Astrocyte of the spinal cord (primary cell): ENCODE data around the gene C15orf39.
"Not testable (repeated sequence)": the region's sequence is repeated elsewhere in the genome, so short reads cannot be mapped to it uniquely, and the experiment has no call there.

Source experiments
- DNase-seq: peaks from one replicate; pipeline ENCODE4 v3.0.0; 2011; ENCODE audit warnings: low read depth, low spot score
- H3K4me3 ChIP-seq: 2 replicates; pipeline ENCODE4 v1.5.1; 2011; ENCODE audit warnings: low read depth, mild to moderate bottlenecking, low read length, moderate library complexity
- CTCF ChIP-seq: IDR thresholded peaks from 2 replicates; pipeline ENCODE4 v1.5.1; 2012; ENCODE audit warnings: low read depth, mild to moderate bottlenecking, low read length, inconsistent platforms
- in situ Hi-C: cut with HindIII; loops from 2 replicates; pipeline ENCODE4 v1.10.0; 2017; ENCODE audit warnings: low sequenced_read_pairs

Gene C15orf39

DNA sequence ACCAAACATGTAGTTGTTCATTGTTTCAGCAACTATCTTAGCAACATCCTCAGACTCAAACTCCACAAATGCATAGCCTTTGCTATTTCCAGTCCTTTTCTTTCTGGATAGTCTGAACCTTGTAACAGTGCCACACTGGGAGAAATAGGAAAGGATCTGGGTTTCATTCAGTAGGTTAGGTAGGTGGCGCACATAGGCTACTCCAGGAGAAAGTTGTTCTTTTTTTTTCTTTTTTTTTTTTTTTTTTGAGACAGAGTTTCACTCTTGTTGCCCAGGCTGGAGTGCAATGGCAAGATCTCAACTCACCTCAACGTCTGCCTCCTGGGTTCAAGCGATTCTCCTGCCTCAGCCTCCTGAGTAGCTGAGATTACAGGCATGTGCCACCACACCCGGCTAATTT is 50.6 kb downstream of the C15orf39 start:
- H3K4me3 ChIP-seq, in situ Hi-C loops, DNase-seq: not testable (repeated sequence)
- TF ChIP-seq CTCF, result peak; percentile 19

DNA sequence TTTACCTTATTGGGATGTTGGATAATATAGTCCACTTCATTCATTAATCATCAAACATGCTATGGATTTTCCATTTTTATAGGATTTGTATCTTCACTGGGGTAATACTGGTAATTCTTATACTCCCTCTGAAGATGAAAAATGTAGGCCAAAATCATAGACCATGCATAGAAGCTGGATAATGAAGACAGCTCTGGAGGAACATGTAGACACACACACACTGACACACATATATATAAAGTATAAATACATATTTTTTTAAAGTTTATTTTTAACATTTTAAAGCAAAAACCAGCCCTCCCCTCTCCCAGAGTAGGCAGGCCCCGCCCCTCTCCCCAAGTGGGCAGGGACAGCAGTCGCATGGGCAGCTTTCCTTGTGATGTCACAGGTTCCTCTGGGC is 56.4 kb downstream of the C15orf39 start, which contains the start of gene GOLGA6C:
TSS of gene GOLGA6C (plus strand) at position 301 of the 400 bp plus-strand sequence. CDS start 265 bp downstream, outside the sequence.
- DNase-seq, H3K4me3 ChIP-seq, in situ Hi-C loops: not testable (repeated sequence)

DNA sequence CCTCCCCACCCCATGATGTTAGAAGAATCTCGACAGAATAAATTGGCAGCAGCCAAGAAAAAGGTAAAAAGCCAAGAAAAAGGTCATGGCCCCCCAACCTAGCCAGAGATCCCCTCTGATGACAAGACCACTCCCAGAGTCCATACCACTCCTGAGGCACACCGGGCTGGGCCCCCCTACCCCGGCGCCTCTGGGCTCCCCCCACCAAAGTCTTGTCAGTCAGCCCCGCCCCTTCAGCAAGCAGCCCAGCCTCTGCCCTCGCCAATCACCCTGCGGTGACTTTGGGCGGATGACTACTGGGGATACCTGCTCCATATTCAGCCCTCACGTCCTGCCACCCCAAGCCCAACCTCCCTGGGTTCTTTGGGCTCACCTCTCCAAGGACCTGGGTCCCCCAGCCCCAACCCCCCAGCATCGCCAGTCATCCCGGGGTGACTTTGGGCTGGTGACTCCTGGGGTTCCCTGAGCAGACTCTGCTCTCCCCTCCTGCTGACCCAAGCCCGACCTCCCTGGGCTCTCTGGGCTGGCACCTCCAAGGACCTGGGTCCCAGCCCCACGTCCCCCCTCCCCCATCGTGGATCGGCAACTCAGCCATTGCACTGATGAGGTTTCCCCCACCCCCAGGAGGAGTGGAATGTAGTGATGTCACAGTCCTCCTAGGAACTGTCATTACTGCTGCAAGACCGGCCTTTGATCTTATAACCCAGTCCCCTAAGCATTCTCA is 57.1 kb downstream of the C15orf39 start:
- DNase-seq, H3K4me3 ChIP-seq, in situ Hi-C loops: not testable (repeated sequence)

- H3K4me3 ChIP-seq, DNase-seq, in situ Hi-C loops: not testable (repeated sequence)
Observed at GRCh38 chr15:75259873-75260272, 58.2 kb downstream of the C15orf39 start.
